Metanephros (tissue), 1 donor: Measurements from ENCODE around the gene SPDYA. TPM values are rescaled to one million over a fixed set of nuclear protein-coding genes. Genes with fewer than 3 reads are reported as not detected.

Experiments used
- total RNA-seq: library from RNA; depleted of rRNA; stranded (reverse); fragments of >200 nt; gene quantifications from one replicate; pipeline ENCODE4 v1.2.3, GENCODE V29; 2014

Gene SPDYA
- total RNA-seq = 2.3 TPM

GRCh38 chr2:28810384-28811285, at the start of gene SPDYA:
Gene SPDYA (plus strand): TSS chr2:28810834. CDS start chr2:28816015, 5,181 bp downstream.

GRCh38 chr2:28870146-28870891, 59.7 kb downstream of the SPDYA start, which contains the start of gene TRMT61B:
Gene TRMT61B (minus strand): TSS chr2:28870309. CDS start chr2:28870277, 32 bp downstream.

GRCh38 chr2:28894470-28895188, 84.0 kb downstream of the SPDYA start, which contains the start of gene WDR43:
Gene WDR43 (plus strand): TSS chr2:28894667. CDS start chr2:28894699, 32 bp downstream.

Other genes with a start within 250 kb of the SPDYA start
- 180 TPM for gene PPP1CB, start 59.0 kb upstream of the SPDYA start, total RNA-seq
- 25.0 TPM for gene TRMT61B, start 59.5 kb downstream of the SPDYA start, total RNA-seq
- gene WDR43, start 83.8 kb downstream of the SPDYA start, total RNA-seq = 39.8 TPM
- gene TOGARAM2, start 170.5 kb downstream of the SPDYA start, total RNA-seq = 0.53 TPM